ENCODE measurements around the gene VILL.

DNA sequence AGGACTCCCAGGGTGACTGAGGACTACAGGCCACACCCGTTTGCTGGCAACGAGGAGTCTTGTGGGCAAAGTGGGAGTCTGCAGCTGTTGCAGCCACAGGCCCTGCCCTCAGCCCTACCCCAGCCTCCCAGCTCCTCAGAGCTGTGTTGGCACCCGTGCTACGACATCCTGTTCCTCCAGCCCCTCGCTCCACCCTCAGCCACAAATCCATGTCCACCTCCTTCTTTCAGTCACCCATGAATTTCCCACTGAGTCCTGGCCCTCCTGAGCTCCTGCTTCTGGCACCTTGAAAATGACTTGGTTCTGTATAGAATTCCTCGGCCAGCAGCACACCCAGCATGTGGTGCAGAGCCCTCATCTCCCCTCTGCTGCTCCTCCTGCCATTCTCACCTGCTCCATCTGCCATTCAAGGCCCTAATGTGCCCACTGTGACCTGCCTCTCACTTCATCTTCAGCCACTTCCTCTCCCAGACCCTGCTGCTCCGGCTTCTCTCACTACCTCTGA lies 20.9 kb upstream of the VILL start:
- TF ChIP-seq, protein P1, sequence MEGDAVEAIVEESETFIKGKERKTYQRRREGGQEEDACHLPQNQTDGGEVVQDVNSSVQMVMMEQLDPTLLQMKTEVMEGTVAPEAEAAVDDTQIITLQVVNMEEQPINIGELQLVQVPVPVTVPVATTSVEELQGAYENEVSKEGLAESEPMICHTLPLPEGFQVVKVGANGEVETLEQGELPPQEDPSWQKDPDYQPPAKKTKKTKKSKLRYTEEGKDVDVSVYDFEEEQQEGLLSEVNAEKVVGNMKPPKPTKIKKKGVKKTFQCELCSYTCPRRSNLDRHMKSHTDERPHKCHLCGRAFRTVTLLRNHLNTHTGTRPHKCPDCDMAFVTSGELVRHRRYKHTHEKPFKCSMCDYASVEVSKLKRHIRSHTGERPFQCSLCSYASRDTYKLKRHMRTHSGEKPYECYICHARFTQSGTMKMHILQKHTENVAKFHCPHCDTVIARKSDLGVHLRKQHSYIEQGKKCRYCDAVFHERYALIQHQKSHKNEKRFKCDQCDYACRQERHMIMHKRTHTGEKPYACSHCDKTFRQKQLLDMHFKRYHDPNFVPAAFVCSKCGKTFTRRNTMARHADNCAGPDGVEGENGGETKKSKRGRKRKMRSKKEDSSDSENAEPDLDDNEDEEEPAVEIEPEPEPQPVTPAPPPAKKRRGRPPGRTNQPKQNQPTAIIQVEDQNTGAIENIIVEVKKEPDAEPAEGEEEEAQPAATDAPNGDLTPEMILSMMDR (IDR thresholded peaks at IDR 0.05) = no peak
- no peak for TF ChIP-seq POLR2A (IDR thresholded peaks at IDR 0.05)

Data from body of pancreas (tissue), 4 donors.